ENCODE results near the gene GTF3A.
A peak's percentile ranks its signal among the peaks of the same experiment; 100 is the strongest.

GTF3A gene

DNA sequence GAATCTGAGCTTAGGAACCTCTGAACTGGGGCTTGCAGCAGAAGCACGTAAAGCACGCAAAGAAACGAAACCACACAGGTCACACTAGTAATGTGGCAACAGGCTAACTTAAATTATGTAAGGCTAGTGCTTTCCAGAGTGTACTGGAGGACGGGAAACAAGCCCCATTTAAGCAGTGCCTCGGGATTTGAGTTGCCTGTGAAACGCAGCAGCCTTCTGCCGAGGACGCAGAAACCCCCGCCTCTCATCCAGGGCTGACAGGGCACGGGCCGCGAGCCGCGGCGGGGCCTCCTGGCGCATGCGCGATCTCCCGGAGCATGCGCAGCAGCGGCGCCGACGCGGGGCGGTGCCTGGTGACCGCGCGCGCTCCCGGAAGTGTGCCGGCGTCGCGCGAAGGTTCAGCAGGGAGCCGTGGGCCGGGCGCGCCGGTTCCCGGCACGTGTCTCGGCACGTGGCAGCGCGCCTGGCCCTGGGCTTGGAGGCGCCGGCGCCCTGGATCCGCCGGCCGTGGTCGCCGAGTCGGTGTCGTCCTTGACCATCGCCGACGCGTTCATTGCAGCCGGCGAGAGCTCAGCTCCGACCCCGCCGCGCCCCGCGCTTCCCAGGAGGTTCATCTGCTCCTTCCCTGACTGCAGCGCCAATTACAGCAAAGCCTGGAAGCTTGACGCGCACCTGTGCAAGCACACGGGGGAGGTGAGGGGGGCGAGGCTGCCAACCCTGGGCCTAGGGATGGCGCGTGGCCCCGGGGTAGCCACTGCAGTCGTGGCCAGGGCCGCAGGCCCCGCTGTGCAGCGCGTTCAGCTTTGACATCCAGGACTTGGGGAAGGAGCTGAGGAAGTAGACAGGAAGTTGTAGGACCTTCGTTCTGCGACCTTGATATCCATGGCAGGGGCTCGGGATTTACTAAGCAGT, at the start of gene GTF3A:
Gene GTF3A, plus strand, starts transcription at position 374 of the 912 bp plus-strand sequence.
- peak; percentile 95 for TF ChIP-seq POLR2A (IDR thresholded peaks at IDR 0.05; ENCODE audit: low read length)
- no peak for TF ChIP-seq GATA1 (IDR thresholded peaks at IDR 0.05; ENCODE audit: low read depth, low read length)
- peak; percentile 93 to 96 for DNase-seq

- TF ChIP-seq POLR2A (IDR thresholded peaks at IDR 0.05; ENCODE audit: low read length): no peak
- DNase-seq: peak; percentile 75 to 85
Measured at GRCh38 chr13:27374650-27375049, 49.8 kb upstream of the GTF3A start.

DNA sequence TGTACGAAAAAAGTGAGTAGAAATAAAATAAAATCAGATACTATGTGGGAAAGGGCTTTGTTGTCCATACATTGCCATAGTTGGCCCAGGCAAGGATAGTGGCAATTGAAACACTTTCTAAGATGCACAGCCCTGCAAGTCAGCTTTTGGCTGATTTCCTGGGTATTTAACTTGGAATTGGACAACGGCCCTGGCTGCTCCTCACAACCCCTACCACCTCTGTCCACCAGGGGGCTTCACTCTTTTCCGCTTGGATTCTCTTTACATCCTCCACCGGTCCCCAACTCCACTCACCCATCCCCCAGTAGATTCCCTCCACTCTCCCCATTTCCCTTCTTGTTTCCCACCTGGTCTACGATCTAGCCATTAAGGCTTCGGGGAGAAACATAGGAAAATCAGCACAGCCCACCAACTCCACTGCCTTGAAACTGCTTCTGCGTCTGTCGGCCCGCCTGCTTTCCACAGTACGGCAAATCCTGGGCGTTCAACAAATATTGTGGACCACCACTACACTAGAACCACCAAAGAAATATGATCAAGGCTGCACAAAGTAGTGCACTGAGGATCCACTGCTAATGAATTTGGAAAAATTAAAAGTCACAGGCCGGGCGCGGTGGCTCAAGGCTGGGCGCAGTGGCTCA, 48.6 kb upstream of the GTF3A start:
- peak; percentile 59 to 77 for DNase-seq
- no peak for TF ChIP-seq GATA1 (IDR thresholded peaks at IDR 0.05; ENCODE audit: low read depth, low read length)
- no peak for TF ChIP-seq POLR2A (IDR thresholded peaks at IDR 0.05; ENCODE audit: low read length)

DNA sequence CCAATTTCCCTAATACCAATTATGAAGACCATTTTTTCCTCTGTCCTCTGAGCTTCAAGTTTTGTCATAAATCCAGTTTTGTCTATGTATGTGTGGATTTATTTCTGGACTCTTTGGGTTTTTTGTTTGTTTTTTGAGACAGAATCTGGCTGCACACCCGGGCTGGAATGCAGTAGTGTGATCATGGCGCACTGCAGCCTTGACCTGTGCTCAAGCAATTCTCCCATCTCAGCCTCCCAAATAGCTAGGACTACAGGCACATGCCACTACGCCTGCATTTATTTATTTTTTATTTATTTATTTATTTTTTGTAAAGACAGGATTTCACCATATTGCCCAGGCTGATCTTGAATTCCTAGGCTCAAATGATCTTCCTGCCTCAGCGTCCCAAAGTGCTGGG, 45.3 kb upstream of the GTF3A start:
- TF ChIP-seq POLR2A (IDR thresholded peaks at IDR 0.05; ENCODE audit: low read length) (no peak), GATA1 (IDR thresholded peaks at IDR 0.05; ENCODE audit: low read depth, low read length) (no peak)
- no peak for DNase-seq

- TF ChIP-seq GATA1 (IDR thresholded peaks at IDR 0.05; ENCODE audit: low read depth, low read length) (no peak), POLR2A (IDR thresholded peaks at IDR 0.05; ENCODE audit: low read length) (no peak)
- peak; percentile 53 to 64 for DNase-seq
Measured at GRCh38 chr13:27379694-27380641, 44.5 kb upstream of the GTF3A start.

- TF ChIP-seq POLR2A (IDR thresholded peaks at IDR 0.05; ENCODE audit: low read length) (no peak), GATA1 (IDR thresholded peaks at IDR 0.05; ENCODE audit: low read depth, low read length) (no peak)
- DNase-seq: no peak
Measured at GRCh38 chr13:27381601-27382000, 42.8 kb upstream of the GTF3A start.

GRCh38 chr13:27383104-27383921, 41.1 kb upstream of the GTF3A start:
- DNase-seq: no peak
- no peak for TF ChIP-seq POLR2A (IDR thresholded peaks at IDR 0.05; ENCODE audit: low read length)
- no peak for TF ChIP-seq GATA1 (IDR thresholded peaks at IDR 0.05; ENCODE audit: low read depth, low read length)

- DNase-seq: no peak
Measured at GRCh38 chr13:27384285-27384684, 40.1 kb upstream of the GTF3A start.

DNA sequence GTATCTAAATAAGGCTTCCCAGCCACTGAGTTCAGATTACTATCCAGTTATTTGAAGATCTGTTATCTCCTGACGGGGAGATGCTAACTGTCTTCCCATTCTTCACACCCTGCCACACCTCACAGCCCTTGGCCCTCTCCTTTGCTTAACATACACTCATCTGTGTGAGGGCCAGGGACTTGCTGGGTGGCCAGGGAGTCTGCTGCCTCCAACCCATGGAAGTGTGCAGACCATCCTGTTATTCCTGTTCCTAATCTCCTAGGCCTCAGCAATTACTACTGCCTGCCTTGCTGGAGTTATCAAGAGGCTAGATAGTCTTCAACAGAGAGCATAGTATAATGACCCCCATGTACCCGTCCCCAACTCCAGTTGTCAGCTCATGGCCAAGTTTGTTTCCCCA, 36.2 kb upstream of the GTF3A start:
- no peak for DNase-seq
- TF ChIP-seq POLR2A (IDR thresholded peaks at IDR 0.05; ENCODE audit: low read length) (no peak), GATA1 (IDR thresholded peaks at IDR 0.05; ENCODE audit: low read depth, low read length) (no peak)

More at GRCh38 chr13:27384285-27384684, 40.1 kb upstream of the GTF3A start:
- TF ChIP-seq POLR2A (IDR thresholded peaks at IDR 0.05; ENCODE audit: low read length) (no peak), GATA1 (IDR thresholded peaks at IDR 0.05; ENCODE audit: low read depth, low read length) (no peak)

DNA sequence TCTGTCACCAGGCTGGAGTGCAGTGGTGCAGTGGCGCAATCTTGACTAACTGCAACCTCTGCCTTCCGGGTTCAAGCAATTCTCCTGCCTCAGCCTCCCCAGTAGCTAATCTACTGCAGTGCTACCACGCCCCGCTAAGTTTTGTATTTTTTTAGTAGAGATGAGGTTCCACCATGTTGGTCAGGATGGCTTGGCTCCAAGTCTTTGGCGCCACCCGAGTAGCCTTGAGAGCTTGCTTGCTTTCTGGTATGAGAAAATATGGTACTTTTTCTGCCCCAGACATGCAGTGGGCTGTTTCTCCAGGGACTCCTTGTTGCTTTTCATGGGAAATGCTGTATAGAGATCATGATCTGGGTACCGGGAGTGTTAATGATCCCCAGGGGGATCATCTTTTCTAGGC, 34.5 kb upstream of the GTF3A start:
- DNase-seq: no peak

GRCh38 chr13:27391471-27391870, 32.9 kb upstream of the GTF3A start:
- no peak for DNase-seq
- TF ChIP-seq GATA1 (IDR thresholded peaks at IDR 0.05; ENCODE audit: low read depth, low read length) (no peak), POLR2A (IDR thresholded peaks at IDR 0.05; ENCODE audit: low read length) (no peak)

More for the DNA sequence above, 34.5 kb upstream of the GTF3A start:
- TF ChIP-seq GATA1 (IDR thresholded peaks at IDR 0.05; ENCODE audit: low read depth, low read length): no peak
- TF ChIP-seq POLR2A (IDR thresholded peaks at IDR 0.05; ENCODE audit: low read length): no peak

DNA sequence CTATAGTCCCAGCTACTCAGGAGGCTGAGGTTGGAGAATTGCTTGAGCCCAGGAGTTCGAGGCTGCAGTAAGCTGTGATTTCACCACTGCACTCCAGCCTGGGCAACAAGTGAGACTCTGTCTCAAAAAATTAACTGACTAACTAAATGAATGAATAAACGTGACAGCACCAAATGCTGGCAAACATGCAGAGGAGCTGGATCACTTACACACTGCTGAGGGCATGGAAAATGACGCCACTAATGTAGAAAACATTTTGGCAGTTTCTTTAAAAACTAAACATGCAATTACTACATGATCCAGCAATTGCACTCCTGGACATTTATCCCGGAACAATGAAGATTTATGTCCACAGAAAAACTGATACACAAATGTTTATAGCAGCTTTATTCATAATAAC, 31.3 kb upstream of the GTF3A start:
- DNase-seq: no peak
- no peak for TF ChIP-seq GATA1 (IDR thresholded peaks at IDR 0.05; ENCODE audit: low read depth, low read length)
- no peak for TF ChIP-seq POLR2A (IDR thresholded peaks at IDR 0.05; ENCODE audit: low read length)

- TF ChIP-seq GATA1 (IDR thresholded peaks at IDR 0.05; ENCODE audit: low read depth, low read length) (no peak), POLR2A (IDR thresholded peaks at IDR 0.05; ENCODE audit: low read length) (no peak)
- DNase-seq: no peak
Measured at GRCh38 chr13:27395007-27395510, 29.4 kb upstream of the GTF3A start.
